COLO829 (cell line): Measurements from ENCODE around the gene VAV2.

ENCODE experiments used
- DNase-seq: peaks from one replicate; pipeline ENCODE4 v3.0.0; 2012; ENCODE audit warnings: low spot score

VAV2 gene

GRCh38 chr9:133740911-133741310, 251.2 kb downstream of the VAV2 start:
- no peak for DNase-seq

GRCh38 chr9:133739408-133740280, 252.5 kb downstream of the VAV2 start:
- DNase-seq: no peak

GRCh38 chr9:133738640-133739225, 253.4 kb downstream of the VAV2 start:
- no peak for DNase-seq

- DNase-seq: peak; percentile 89
Observed at GRCh38 chr9:133737774-133738639, 254.1 kb downstream of the VAV2 start, which contains the start of gene SARDH. Gene SARDH (minus strand): TSS chr9:133738352. CDS start chr9:133734173, 4,179 bp downstream.

- no peak for DNase-seq
Observed at GRCh38 chr9:133737071-133737773, 254.9 kb downstream of the VAV2 start.

GRCh38 chr9:133735931-133736330, 256.2 kb downstream of the VAV2 start:
- DNase-seq: no peak

GRCh38 chr9:133735415-133735775, 256.7 kb downstream of the VAV2 start:
- no peak for DNase-seq

GRCh38 chr9:133734590-133735414, 257.3 kb downstream of the VAV2 start:
- no peak for DNase-seq

GRCh38 chr9:133733796-133734533, 258.2 kb downstream of the VAV2 start:
- DNase-seq: no peak

- DNase-seq: no peak
Observed at GRCh38 chr9:133733421-133733795, 258.7 kb downstream of the VAV2 start.

- no peak for DNase-seq
Observed at GRCh38 chr9:133732639-133733408, 259.3 kb downstream of the VAV2 start.

- peak; percentile 96 for DNase-seq
Observed at GRCh38 chr9:133731876-133732638, 260.1 kb downstream of the VAV2 start.

GRCh38 chr9:133730994-133731715, 261.0 kb downstream of the VAV2 start:
- DNase-seq: no peak

GRCh38 chr9:133729617-133730281, 262.4 kb downstream of the VAV2 start:
- no peak for DNase-seq

GRCh38 chr9:133728856-133729616, 263.1 kb downstream of the VAV2 start:
- no peak for DNase-seq

GRCh38 chr9:133727876-133728441, 264.2 kb downstream of the VAV2 start:
- no peak for DNase-seq
